ENCODE results near the gene SMAD6.

- no peak for TF ChIP-seq JUND (IDR thresholded peaks at IDR 0.05)
- TF ChIP-seq REST (IDR thresholded peaks at IDR 0.05; ENCODE audit: low read depth, low read length) = no peak
- TF ChIP-seq RFX5 (IDR thresholded peaks at IDR 0.05; ENCODE audit: low read length) = no peak
Observed at GRCh38 chr15:66774001-66774814, 72.2 kb downstream of the SMAD6 start.

Measured in SK-N-SH (cell line).